Fibroblast of lung (primary cell): Measurements from ENCODE around the gene SPPL3.

Experiments used
- CTCF ChIP-seq, 2 donors: IDR thresholded peaks in 1 of 2; conservative IDR thresholded peaks in 1 of 2; 1 replicate in 1 of 2; 2 replicates in 1 of 2; pipeline ENCODE4 v1.5.1; 2011 to 2012; ENCODE audit warnings: low read length in 2 of 2, control low read depth in 1 of 2, inconsistent platforms in 1 of 2, low read depth in 1 of 2, mild to moderate bottlenecking in 1 of 2
- EZH2 ChIP-seq: IDR thresholded peaks from 2 replicates; pipeline ENCODE4 v1.5.1; 2012; ENCODE audit warnings: low read length, control low read depth, mild to moderate bottlenecking; ENCODE audit errors: missing control alignments

- TF ChIP-seq CTCF (conservative IDR thresholded peaks at IDR 0.05 in 1 of 2, IDR thresholded peaks at IDR 0.05 in 1 of 2; ENCODE audit: low read depth in 1 of 2, low read length in 2 of 2) = no peak
- TF ChIP-seq EZH2 = no peak
These were observed 116.3 kb downstream of the SPPL3 start for GRCh38 chr12:120787889-120788288.
